Measurements from ENCODE around the gene HAPLN2.
A peak's percentile ranks its signal among the peaks of the same experiment; 100 is the strongest.

The HAPLN2 gene

GRCh38 chr1:156645056-156645455, 25.8 kb downstream of the HAPLN2 start:
- peak in 2 of 14 donors; percentile 20 to 24 for DNase-seq

- no peak for DNase-seq
These were observed 26.5 kb downstream of the HAPLN2 start for GRCh38 chr1:156645666-156646065.

GRCh38 chr1:156646738-156647211, 27.6 kb downstream of the HAPLN2 start:
- no peak for DNase-seq

GRCh38 chr1:156647351-156647750, 28.1 kb downstream of the HAPLN2 start:
- no peak for DNase-seq

- no peak for DNase-seq
These were observed 29.3 kb downstream of the HAPLN2 start for GRCh38 chr1:156648496-156648895.

GRCh38 chr1:156648951-156649350, 29.7 kb downstream of the HAPLN2 start:
- DNase-seq: no peak

- DNase-seq: no peak
These were observed 33.1 kb downstream of the HAPLN2 start for GRCh38 chr1:156652131-156652991.

- DNase-seq: no peak
These were observed 33.8 kb downstream of the HAPLN2 start for GRCh38 chr1:156652992-156653355.

GRCh38 chr1:156654700-156655099, 35.5 kb downstream of the HAPLN2 start:
- DNase-seq: peak in 1 of 14 donors; percentile 47

GRCh38 chr1:156655151-156655903, 36.1 kb downstream of the HAPLN2 start:
- peak in 1 of 14 donors; percentile 26 for DNase-seq

GRCh38 chr1:156655904-156656516, 36.8 kb downstream of the HAPLN2 start:
- DNase-seq: no peak

- DNase-seq: peak; percentile 23 to 78 (median 56)
These were observed 37.9 kb downstream of the HAPLN2 start for GRCh38 chr1:156656806-156657740.

GRCh38 chr1:156657741-156658319, 38.6 kb downstream of the HAPLN2 start:
- no peak for DNase-seq

GRCh38 chr1:156658496-156658895, 39.3 kb downstream of the HAPLN2 start:
- DNase-seq: peak in 1 of 14 donors; percentile 55

GRCh38 chr1:156658945-156659574, 39.8 kb downstream of the HAPLN2 start:
- DNase-seq: no peak

GRCh38 chr1:156659661-156659987, 40.4 kb downstream of the HAPLN2 start:
- no peak for DNase-seq

- peak; percentile 32 to 98 (median 86) for DNase-seq
These were observed 41.0 kb downstream of the HAPLN2 start for GRCh38 chr1:156659988-156660751.

- no peak for DNase-seq
These were observed 41.5 kb downstream of the HAPLN2 start for GRCh38 chr1:156660752-156661112.

GRCh38 chr1:156662005-156662799, 43.0 kb downstream of the HAPLN2 start:
- DNase-seq: peak in 12 of 14 donors; percentile 18 to 82 (median 68)

GRCh38 chr1:156662800-156663055, 43.5 kb downstream of the HAPLN2 start:
- DNase-seq: no peak
